ENCODE data around the gene SYNDIG1. TPM values are rescaled to one million over a fixed set of nuclear protein-coding genes. Genes with fewer than 3 reads are reported as not detected.

SYNDIG1 gene
- total and polyA plus RNA-seq, 2 of the 4 experiments (the other 2 are of a cell fraction): not detected

DNA sequence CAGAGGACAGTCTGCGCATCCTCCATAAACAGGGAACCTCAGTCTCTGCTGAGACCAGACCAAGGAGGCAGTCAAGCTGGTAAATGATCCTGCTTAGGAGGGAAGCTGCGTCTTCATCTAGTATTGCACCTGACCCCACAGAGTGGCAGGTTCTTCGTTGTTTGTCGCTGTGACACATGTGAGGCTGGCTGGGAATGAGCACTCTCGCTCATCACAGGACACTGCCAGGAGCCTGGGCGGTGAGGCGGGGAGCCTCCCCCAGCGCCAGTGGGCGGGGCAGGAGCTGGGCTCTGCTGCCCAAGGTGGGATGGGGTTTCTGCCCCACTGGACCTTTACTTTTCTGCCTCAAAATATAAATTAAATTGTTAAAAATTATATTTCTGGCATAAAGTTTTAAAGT is 48.4 kb upstream of the SYNDIG1 start:
- H2AK5ac ChIP-seq (ENCODE audit: low read depth, low read length): no peak overlapping the region
- H4K5ac ChIP-seq (ENCODE audit: low read depth, low read length): no peak overlapping the region
- no TSS peak for BruUV-seq (replicated peaks)
- no peaks in the 10 kb centered on the region for H3K36me3 ChIP-seq (ENCODE audit: control insufficient read depth, insufficient read depth, low read length)
- no peaks in the 10 kb centered on the region for H3K9me1 ChIP-seq (ENCODE audit: insufficient read depth, low read length)
- H2BK5ac ChIP-seq (ENCODE audit: low read depth, low read length, poor library complexity, severe bottlenecking): no peak overlapping the region
- H3K18ac ChIP-seq (ENCODE audit: low read depth, low read length): no peak overlapping the region
- 60% methylated on average over 1 of the region's 9 CpGs; no CpG with 5 or more reads in 1 of the 2 experiments for WGBS, 2 experiments (ENCODE audit: extremely low coverage in 2 of 2, insufficient read length in 1 of 2)
- H2BK20ac ChIP-seq (ENCODE audit: low read depth, low read length): no peak overlapping the region
- TF ChIP-seq FOS (IDR thresholded peaks at IDR 0.05; ENCODE audit: low read depth, low read length): no peak
- no peak for TF ChIP-seq RCOR1 (IDR thresholded peaks at IDR 0.05; ENCODE audit: insufficient replicate concordance, low read length)
- TF ChIP-seq CEBPB (IDR thresholded peaks at IDR 0.05; ENCODE audit: low read depth, low read length): no peak
- TF ChIP-seq, protein P1, sequence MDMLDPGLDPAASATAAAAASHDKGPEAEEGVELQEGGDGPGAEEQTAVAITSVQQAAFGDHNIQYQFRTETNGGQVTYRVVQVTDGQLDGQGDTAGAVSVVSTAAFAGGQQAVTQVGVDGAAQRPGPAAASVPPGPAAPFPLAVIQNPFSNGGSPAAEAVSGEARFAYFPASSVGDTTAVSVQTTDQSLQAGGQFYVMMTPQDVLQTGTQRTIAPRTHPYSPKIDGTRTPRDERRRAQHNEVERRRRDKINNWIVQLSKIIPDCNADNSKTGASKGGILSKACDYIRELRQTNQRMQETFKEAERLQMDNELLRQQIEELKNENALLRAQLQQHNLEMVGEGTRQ (IDR thresholded peaks at IDR 0.05; ENCODE audit: low read depth, low read length): no peak
- TF ChIP-seq SMC3 (IDR thresholded peaks at IDR 0.05; ENCODE audit: low read depth, low read length): no peak
- TF ChIP-seq POLR2A (IDR thresholded peaks at IDR 0.05; ENCODE audit: low read depth, low read length): no peak
- TF ChIP-seq MXI1 (IDR thresholded peaks at IDR 0.05; ENCODE audit: borderline replicate concordance, low read depth, low read length): no peak
- TF ChIP-seq RAD21 (IDR thresholded peaks at IDR 0.05; ENCODE audit: low read length): no peak
- TF ChIP-seq BHLHE40 (IDR thresholded peaks at IDR 0.05; ENCODE audit: low read depth, low read length): no peak
- TF ChIP-seq, protein P2, sequence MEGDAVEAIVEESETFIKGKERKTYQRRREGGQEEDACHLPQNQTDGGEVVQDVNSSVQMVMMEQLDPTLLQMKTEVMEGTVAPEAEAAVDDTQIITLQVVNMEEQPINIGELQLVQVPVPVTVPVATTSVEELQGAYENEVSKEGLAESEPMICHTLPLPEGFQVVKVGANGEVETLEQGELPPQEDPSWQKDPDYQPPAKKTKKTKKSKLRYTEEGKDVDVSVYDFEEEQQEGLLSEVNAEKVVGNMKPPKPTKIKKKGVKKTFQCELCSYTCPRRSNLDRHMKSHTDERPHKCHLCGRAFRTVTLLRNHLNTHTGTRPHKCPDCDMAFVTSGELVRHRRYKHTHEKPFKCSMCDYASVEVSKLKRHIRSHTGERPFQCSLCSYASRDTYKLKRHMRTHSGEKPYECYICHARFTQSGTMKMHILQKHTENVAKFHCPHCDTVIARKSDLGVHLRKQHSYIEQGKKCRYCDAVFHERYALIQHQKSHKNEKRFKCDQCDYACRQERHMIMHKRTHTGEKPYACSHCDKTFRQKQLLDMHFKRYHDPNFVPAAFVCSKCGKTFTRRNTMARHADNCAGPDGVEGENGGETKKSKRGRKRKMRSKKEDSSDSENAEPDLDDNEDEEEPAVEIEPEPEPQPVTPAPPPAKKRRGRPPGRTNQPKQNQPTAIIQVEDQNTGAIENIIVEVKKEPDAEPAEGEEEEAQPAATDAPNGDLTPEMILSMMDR (conservative IDR thresholded peaks at IDR 0.05; ENCODE audit: low read depth, low read length): no peak
- no peak for TF ChIP-seq RFX5 (IDR thresholded peaks at IDR 0.05; ENCODE audit: low read depth, low read length)
- TF ChIP-seq ELK1 (IDR thresholded peaks at IDR 0.05; ENCODE audit: borderline replicate concordance, low read depth, low read length): no peak
- TF ChIP-seq MAFK (IDR thresholded peaks at IDR 0.05; ENCODE audit: low read depth, low read length): no peak
- TF ChIP-seq MAZ (IDR thresholded peaks at IDR 0.05; ENCODE audit: borderline replicate concordance, low read depth, low read length): no peak
- no peak for TF ChIP-seq NFE2L2 (IDR thresholded peaks at IDR 0.05; ENCODE audit: low read depth, low read length)
- TF ChIP-seq CHD1 (IDR thresholded peaks at IDR 0.05; ENCODE audit: low read depth, low read length): no peak
- POLR2A ChIA-PET (ENCODE audit: unreplicated experiment): no interaction called here
- H2BK120ac ChIP-seq (ENCODE audit: low read depth, low read length): no peak overlapping the region
- no peaks in the 10 kb centered on the region for H4K20me1 ChIP-seq (ENCODE audit: insufficient read depth, low read length)
- H2AFZ ChIP-seq (replicated peaks; ENCODE audit: low read length, poor library complexity): no peak overlapping the region
- no peak overlapping the region for H3K9ac ChIP-seq (ENCODE audit: low read depth, low read length)
- in situ Hi-C loops (cut with MboI; ENCODE audit: low sequenced_read_pairs) (no loop called here), dilution Hi-C loops (cut with HindIII; ENCODE audit: low sequenced_read_pairs, unreplicated experiment) (no loop called here), intact Hi-C loops (cut with micrococcal nuclease) (no loop called here)
- H3K4me3 ChIP-seq (ENCODE audit: insufficient read depth, low read depth, low read length): no peak overlapping the region
- H3K14ac ChIP-seq (replicated peaks; ENCODE audit: low read depth, low read length): no peak overlapping the region
- no peaks in the 10 kb centered on the region for H3K79me1 ChIP-seq (ENCODE audit: low read depth in 1 of 2, low read length in 2 of 2)
- DNase-seq (no peak), ATAC-seq (ENCODE audit: low read depth) (no peak)
- no peak overlapping the region for H3K23ac ChIP-seq (ENCODE audit: low read depth, low read length)
- no peaks in the 10 kb centered on the region for H3K27me3 ChIP-seq (ENCODE audit: control insufficient read depth, insufficient read depth, low read length)
- H3K4me1 ChIP-seq (ENCODE audit: control insufficient read depth, insufficient read depth, low read length): no peaks in the 10 kb centered on the region
- H3K56ac ChIP-seq (ENCODE audit: extremely low read depth, insufficient read depth, low read length): no peak overlapping the region
- no peak overlapping the region for H3K4me2 ChIP-seq (ENCODE audit: low read depth, low read length)
- 0 out of 2 replicates have a peak, but pooled peaks cover 3% of the 10 kb centered on the region for H3K9me3 ChIP-seq (ENCODE audit: control insufficient read depth, insufficient read depth, low read length)
- H4K8ac ChIP-seq (ENCODE audit: low read depth in 2 of 2, low read length in 2 of 2): no peak overlapping the region
- H4K91ac ChIP-seq (ENCODE audit: insufficient read depth, low read depth, low read length): no peak overlapping the region
- CTCF ChIA-PET: no interaction called here
- H2AK9ac ChIP-seq (replicated peaks; ENCODE audit: low read depth, low read length, poor library complexity): no peak overlapping the region
- H3K4ac ChIP-seq (ENCODE audit: low read depth, low read length): no peak overlapping the region
- no peak overlapping the region for H2BK15ac ChIP-seq (ENCODE audit: low read depth, low read length)
- H3K27ac ChIP-seq (ENCODE audit: insufficient read depth, low read length): no peak overlapping the region

Measured in IMR-90 (cell line).